WTC11 (cell line): ENCODE results near the gene ITGA2B.

Experiments
- CTCF ChIP-seq: fragments of 200-600 bp; IDR thresholded peaks from 2 replicates; pipeline ENCODE4 v1.8.0; 2022; ENCODE audit warnings: antibody characterized with exemption
- SMAD4 ChIP-seq: sonication (generic); formaldehyde crosslinking; IDR thresholded peaks from 2 replicates; pipeline ENCODE4 v1.8.0; 2022; ENCODE audit warnings: mild to moderate bottlenecking, missing genetic modification reagents
- TF ChIP-seq, protein P1 (sequence below): fragments of 250-450 bp; sonication (Bioruptor Pico); IDR thresholded peaks from 2 replicates; pipeline ENCODE4 v2.1.2; 2022; ENCODE audit warnings: mild to moderate bottlenecking, moderate library complexity

DNA sequence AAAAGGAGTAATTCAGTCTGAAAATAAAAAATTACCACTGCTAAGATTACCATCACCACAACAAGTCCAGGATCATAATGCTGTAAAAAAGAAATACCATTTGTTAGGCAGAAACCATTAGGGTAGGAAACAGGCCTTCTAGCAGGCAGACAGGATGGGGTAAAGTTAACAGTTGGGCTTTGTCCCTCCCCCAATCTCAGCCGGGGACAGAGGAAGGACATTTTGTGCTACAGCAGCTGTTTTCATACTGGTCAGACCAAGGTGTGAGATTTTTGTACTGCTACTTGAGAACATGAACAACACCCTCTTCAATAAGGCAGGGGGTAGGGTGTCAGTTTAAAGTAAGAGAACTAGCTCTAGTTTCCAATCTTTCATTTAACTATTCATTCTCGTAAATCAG lies 49.2 kb upstream of the ITGA2B start:
- no peak for TF ChIP-seq CTCF
- TF ChIP-seq SMAD4 (CRISPR knock-in tag), result no peak
- TF ChIP-seq, protein P1, sequence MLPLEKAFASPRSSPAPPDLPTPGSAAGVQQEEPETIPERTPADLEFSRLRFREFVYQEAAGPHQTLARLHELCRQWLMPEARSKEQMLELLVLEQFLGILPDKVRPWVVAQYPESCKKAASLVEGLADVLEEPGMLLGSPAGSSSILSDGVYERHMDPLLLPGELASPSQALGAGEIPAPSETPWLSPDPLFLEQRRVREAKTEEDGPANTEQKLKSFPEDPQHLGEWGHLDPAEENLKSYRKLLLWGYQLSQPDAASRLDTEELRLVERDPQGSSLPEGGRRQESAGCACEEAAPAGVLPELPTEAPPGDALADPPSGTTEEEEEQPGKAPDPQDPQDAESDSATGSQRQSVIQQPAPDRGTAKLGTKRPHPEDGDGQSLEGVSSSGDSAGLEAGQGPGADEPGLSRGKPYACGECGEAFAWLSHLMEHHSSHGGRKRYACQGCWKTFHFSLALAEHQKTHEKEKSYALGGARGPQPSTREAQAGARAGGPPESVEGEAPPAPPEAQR (CRISPR knock-in tag), result no peak
